Activated T-cell treated with anti-CD3 and anti-CD28 coated beads, Interleukin-2, amount 50 U/mL, for 4 hours (primary cell): ENCODE data around the gene SAP30BP. TPM values are rescaled to one million over a fixed set of nuclear protein-coding genes. Genes with fewer than 3 reads are reported as not detected.
A peak's percentile ranks its signal among the peaks of the same experiment; 100 is the strongest.
"Not testable (repeated sequence)": the region's sequence is repeated elsewhere in the genome, so short reads cannot be mapped to it uniquely, and the experiment has no call there.

Experiments
- ATAC-seq, 2 donors: fragments of 200-7000 bp; cut with Tn5 transposase; one replicate each; pipeline ENCODE4 v1.10.0; 2021
- DNase-seq: peaks from one replicate; pipeline ENCODE4 v3.0.0-alpha.2; 2020
- H3K27me3 Mint-ChIP-seq: one replicate; pipeline ENCODE4 v1.8.0; 2021; ENCODE audit warnings: low read depth, mixed read lengths
- H3K36me3 Mint-ChIP-seq: one replicate; pipeline ENCODE4 v1.8.0; 2022; ENCODE audit warnings: mixed read lengths; ENCODE audit not compliant: insufficient read depth
- H3K4me1 Mint-ChIP-seq: one replicate; pipeline ENCODE4 v1.8.0; 2021; ENCODE audit warnings: low read depth, mixed read lengths
- H3K4me3 Mint-ChIP-seq: one replicate; pipeline ENCODE4 v1.8.0; 2021; ENCODE audit warnings: mild to moderate bottlenecking, moderate library complexity, mixed read lengths
- H3K9me3 Mint-ChIP-seq: one replicate; pipeline ENCODE4 v1.8.0; 2021; ENCODE audit warnings: mixed read lengths
- total RNA-seq, 3 donors: library from RNA; stranded (reverse); gene quantifications; one replicate each; pipeline ENCODE4 v1.2.1, GENCODE V29; 2021

The SAP30BP gene
- total RNA-seq, 3 donors from 2014 or later, result 115 to 124 (median 119) TPM

DNA sequence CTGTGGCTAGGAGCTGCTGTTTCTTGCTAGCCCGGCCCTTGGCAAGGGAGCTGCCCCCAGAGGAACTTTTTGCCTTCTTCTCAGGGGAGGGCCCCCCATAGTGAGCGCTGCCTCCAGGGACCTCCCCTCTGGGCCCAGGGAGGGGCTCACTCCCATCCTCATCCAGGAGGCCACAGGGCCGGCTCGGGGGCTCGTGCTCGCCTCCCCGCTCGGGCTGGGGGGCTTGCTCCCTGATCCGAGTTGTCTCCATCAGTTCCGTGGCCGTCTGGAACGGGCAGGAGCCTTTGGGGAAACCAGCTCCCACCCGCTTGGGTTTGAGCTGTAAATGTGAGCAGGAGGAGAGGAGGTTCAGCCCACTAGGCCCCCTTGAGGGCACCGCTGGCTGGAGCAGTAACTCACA is 38.0 kb upstream of the SAP30BP start:
- H3K36me3 Mint-ChIP-seq, result no peaks in the 10 kb centered on the region
- H3K9me3 Mint-ChIP-seq, result no peaks in the 10 kb centered on the region
- no peak for DNase-seq
- peaks cover 9% of the 10 kb centered on the region for H3K4me1 Mint-ChIP-seq
- no peak for ATAC-seq
- H3K27me3 Mint-ChIP-seq, result no peaks in the 10 kb centered on the region
- peak overlapping the region; percentile 13 for H3K4me3 Mint-ChIP-seq

- Mint-ChIP-seq H3K27me3 (no peaks in the 10 kb centered on the region), H3K4me1 (peaks cover 9% of the 10 kb centered on the region), H3K4me3 (no peak overlapping the region), H3K9me3 (no peaks in the 10 kb centered on the region), H3K36me3 (no peaks in the 10 kb centered on the region)
- ATAC-seq (no peak), DNase-seq (no peak)
Observed at GRCh38 chr17:75630071-75630917, 36.8 kb upstream of the SAP30BP start.

GRCh38 chr17:75631353-75631752 is 35.8 kb upstream of the SAP30BP start:
- ATAC-seq (no peak), DNase-seq (no peak)
- no peaks in the 10 kb centered on the region for H3K27me3 Mint-ChIP-seq
- no peaks in the 10 kb centered on the region for H3K36me3 Mint-ChIP-seq
- peaks cover 9% of the 10 kb centered on the region for H3K4me1 Mint-ChIP-seq
- no peak overlapping the region for H3K4me3 Mint-ChIP-seq
- no peaks in the 10 kb centered on the region for H3K9me3 Mint-ChIP-seq

DNA sequence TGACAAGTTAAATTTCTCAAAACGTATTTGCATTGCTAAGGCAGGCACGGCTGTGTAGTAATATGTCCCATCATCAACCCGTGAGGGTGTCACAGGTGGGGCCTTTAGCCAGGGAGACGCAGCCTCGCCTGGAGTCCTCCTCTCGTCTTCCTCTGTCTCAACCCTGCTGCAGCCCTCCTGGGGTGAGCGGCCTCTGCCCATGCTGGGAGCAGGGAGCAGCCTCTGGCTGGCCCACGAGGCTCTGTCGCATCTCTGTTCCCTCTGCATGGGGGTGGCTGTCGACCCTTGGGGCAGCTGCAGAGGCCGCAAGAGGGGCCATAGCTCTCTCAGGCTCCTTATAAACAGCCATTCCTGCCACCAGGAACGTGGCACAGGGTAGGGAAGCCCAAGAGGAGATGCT is 34.7 kb upstream of the SAP30BP start:
- Mint-ChIP-seq H3K9me3 (no peaks in the 10 kb centered on the region), H3K27me3 (no peaks in the 10 kb centered on the region), H3K36me3 (no peaks in the 10 kb centered on the region), H3K4me1 (peaks cover 9% of the 10 kb centered on the region), H3K4me3 (no peak overlapping the region)
- ATAC-seq, result no peak
- no peak for DNase-seq

GRCh38 chr17:75632863-75633485 is 34.2 kb upstream of the SAP30BP start, which contains the start of gene SMIM5:
Gene SMIM5, plus strand, starts transcription at chr17:75633434. Its CDS starts 6,768 bp downstream, at chr17:75640202.
- Mint-ChIP-seq H3K4me3 (no peak within 1 kb of the TSS), H3K36me3 (no peaks in the 10 kb centered on the region), H3K9me3 (no peaks in the 10 kb centered on the region), H3K4me1 (peaks cover 9% of the 10 kb centered on the region), H3K27me3 (no peaks in the 10 kb centered on the region)
- DNase-seq (peak; percentile 83), ATAC-seq (peak; percentile 87 to 90)

- H3K4me3 Mint-ChIP-seq, result no peak overlapping the region
- H3K4me1 Mint-ChIP-seq, result peaks cover 9% of the 10 kb centered on the region
- ATAC-seq, result peak; percentile 32 to 45
- peak; percentile 39 for DNase-seq
- no peaks in the 10 kb centered on the region for H3K9me3 Mint-ChIP-seq
- H3K36me3 Mint-ChIP-seq, result no peaks in the 10 kb centered on the region
- no peaks in the 10 kb centered on the region for H3K27me3 Mint-ChIP-seq
Observed at GRCh38 chr17:75633486-75634375, 33.4 kb upstream of the SAP30BP start.

GRCh38 chr17:75634376-75634740 is 32.8 kb upstream of the SAP30BP start:
- no peaks in the 10 kb centered on the region for H3K27me3 Mint-ChIP-seq
- peaks cover 9% of the 10 kb centered on the region for H3K4me1 Mint-ChIP-seq
- DNase-seq, result no peak
- no peaks in the 10 kb centered on the region for H3K36me3 Mint-ChIP-seq
- no peaks in the 10 kb centered on the region for H3K9me3 Mint-ChIP-seq
- H3K4me3 Mint-ChIP-seq, result no peak overlapping the region
- ATAC-seq, result no peak

DNA sequence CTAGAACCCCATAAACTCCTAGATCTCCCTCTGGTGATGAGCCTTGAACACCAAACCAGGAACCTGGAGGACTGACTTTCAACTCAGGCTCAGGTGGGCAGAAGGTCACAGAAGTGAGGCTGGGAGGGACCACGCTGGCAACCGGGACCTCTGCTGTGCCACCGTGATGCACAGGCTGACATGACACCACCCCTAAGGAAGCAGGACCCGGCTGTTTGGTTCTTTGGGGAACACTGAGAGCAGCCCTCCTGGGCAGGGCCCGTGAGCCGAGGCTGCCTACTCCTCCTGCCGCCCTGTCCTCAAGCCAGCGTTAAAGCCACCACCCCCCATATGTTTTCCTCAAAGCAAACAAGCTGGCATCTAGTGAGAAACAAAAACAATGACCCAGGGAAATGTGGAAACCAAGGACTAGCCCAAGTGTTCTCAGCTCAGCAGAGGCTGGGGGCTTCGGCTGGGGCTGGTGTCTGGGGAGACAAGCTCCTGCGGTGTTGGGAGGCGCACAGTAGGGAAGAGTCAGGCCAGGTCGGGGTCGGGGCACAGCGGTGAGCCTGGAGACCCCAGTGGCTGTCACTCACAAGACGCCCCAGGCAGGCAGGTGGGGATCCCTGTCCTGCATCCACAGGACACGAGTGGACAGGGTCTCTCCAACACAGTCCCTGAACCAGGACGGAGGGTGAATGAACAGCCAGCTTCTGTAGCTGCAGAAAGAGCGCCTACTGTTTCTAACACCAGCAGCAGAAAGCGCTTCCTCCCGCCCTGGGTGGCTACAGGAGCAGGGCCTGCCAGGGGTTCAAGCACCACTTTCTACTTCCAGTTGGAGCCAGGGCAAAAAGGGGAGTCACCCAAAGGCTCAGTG is 32.2 kb upstream of the SAP30BP start:
- DNase-seq (no peak), ATAC-seq (no peak)
- no peak overlapping the region for H3K4me3 Mint-ChIP-seq
- no peaks in the 10 kb centered on the region for H3K27me3 Mint-ChIP-seq
- peaks cover 9% of the 10 kb centered on the region for H3K4me1 Mint-ChIP-seq
- H3K9me3 Mint-ChIP-seq, result no peaks in the 10 kb centered on the region
- no peaks in the 10 kb centered on the region for H3K36me3 Mint-ChIP-seq

- Mint-ChIP-seq H3K9me3 (no peaks in the 10 kb centered on the region), H3K4me3 (no peak overlapping the region), H3K4me1 (peaks cover 9% of the 10 kb centered on the region), H3K27me3 (no peaks in the 10 kb centered on the region), H3K36me3 (no peaks in the 10 kb centered on the region)
- no peak for DNase-seq
- no peak for ATAC-seq
Observed at GRCh38 chr17:75635610-75636202, 31.4 kb upstream of the SAP30BP start.

GRCh38 chr17:75636381-75637142 is 30.6 kb upstream of the SAP30BP start:
- Mint-ChIP-seq H3K4me3 (no peak overlapping the region), H3K4me1 (peaks cover 9% of the 10 kb centered on the region), H3K9me3 (no peaks in the 10 kb centered on the region), H3K36me3 (no peaks in the 10 kb centered on the region), H3K27me3 (no peaks in the 10 kb centered on the region)
- ATAC-seq, result no peak
- DNase-seq, result no peak

- Mint-ChIP-seq H3K4me3 (no peak overlapping the region), H3K36me3 (no peaks in the 10 kb centered on the region), H3K27me3 (no peaks in the 10 kb centered on the region), H3K9me3 (no peaks in the 10 kb centered on the region), H3K4me1 (peaks cover 9% of the 10 kb centered on the region)
- DNase-seq (no peak), ATAC-seq (no peak)
Observed at GRCh38 chr17:75637143-75637538, 30.0 kb upstream of the SAP30BP start.

GRCh38 chr17:75637551-75637950 is 29.6 kb upstream of the SAP30BP start:
- ATAC-seq, result no peak
- Mint-ChIP-seq H3K4me1 (peaks cover 9% of the 10 kb centered on the region), H3K4me3 (no peak overlapping the region), H3K9me3 (no peaks in the 10 kb centered on the region), H3K36me3 (no peaks in the 10 kb centered on the region), H3K27me3 (no peaks in the 10 kb centered on the region)
- no peak for DNase-seq

DNA sequence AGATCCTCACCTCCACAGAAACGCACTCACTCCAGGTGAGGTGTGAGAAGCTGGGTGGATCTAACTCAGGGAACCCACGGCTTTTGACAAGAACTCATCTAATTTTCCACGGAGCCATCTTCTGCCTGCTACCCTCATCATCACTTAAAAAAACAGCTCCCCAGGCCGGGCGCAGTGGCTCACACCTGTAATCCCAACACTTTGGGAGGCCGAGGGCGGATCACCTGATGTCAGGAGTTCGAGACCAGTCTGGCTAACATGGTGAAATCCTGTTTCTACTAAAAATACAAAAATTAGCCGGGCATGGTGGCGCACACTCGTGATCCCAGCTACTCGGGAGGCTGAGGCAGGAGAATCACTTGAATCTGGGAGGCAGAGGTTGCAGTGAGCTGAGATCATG is 29.1 kb upstream of the SAP30BP start:
- H3K4me3 Mint-ChIP-seq, H3K9me3 Mint-ChIP-seq, ATAC-seq, H3K36me3 Mint-ChIP-seq, DNase-seq, H3K27me3 Mint-ChIP-seq, H3K4me1 Mint-ChIP-seq: not testable (repeated sequence)
